Stimulated activated naive B cell treated with anti-CD40 and anti-IgM and Interleukin-4, amounts not matched to agents 10 μg/mL and 1 μg/mL and 100 μg/mL, for 72 hours (primary cell): Measurements from ENCODE around the gene SLC5A5.

ENCODE experiments used
- ATAC-seq, 2 donors: fragments of 150-1000 bp; cut with Tn5 transposase; replicated peaks; 2 replicates each; pipeline ENCODE4 v1.10.0; 2021; ENCODE audit warnings: moderate library complexity in 1 of 2
- DNase-seq: peaks from one replicate; pipeline ENCODE4 v3.0.0; 2021
- H3K27ac Mint-ChIP-seq: one replicate; pipeline ENCODE4 v1.8.0; 2022; ENCODE audit warnings: mild to moderate bottlenecking, mixed read lengths
- H3K27me3 Mint-ChIP-seq, 2 donors: one replicate each; pipeline ENCODE4 v1.8.0; 2022; ENCODE audit warnings: mixed read lengths in 2 of 2
- H3K36me3 Mint-ChIP-seq, 2 donors: one replicate each; pipeline ENCODE4 v1.8.0; 2022; ENCODE audit warnings: mixed read lengths in 2 of 2, mild to moderate bottlenecking in 1 of 2
- H3K4me1 Mint-ChIP-seq, 2 donors: one replicate each; pipeline ENCODE4 v1.8.0; 2022; ENCODE audit warnings: mixed read lengths in 2 of 2, mild to moderate bottlenecking in 1 of 2
- H3K4me3 Mint-ChIP-seq, 2 donors: one replicate each; pipeline ENCODE4 v1.8.0; 2022; ENCODE audit warnings: mild to moderate bottlenecking in 2 of 2, mixed read lengths in 2 of 2, moderate library complexity in 1 of 2
- H3K9me3 Mint-ChIP-seq, 2 donors: one replicate each; pipeline ENCODE4 v1.8.0; 2022; ENCODE audit warnings: mixed read lengths in 2 of 2, mild to moderate bottlenecking in 1 of 2

SLC5A5 gene

DNA sequence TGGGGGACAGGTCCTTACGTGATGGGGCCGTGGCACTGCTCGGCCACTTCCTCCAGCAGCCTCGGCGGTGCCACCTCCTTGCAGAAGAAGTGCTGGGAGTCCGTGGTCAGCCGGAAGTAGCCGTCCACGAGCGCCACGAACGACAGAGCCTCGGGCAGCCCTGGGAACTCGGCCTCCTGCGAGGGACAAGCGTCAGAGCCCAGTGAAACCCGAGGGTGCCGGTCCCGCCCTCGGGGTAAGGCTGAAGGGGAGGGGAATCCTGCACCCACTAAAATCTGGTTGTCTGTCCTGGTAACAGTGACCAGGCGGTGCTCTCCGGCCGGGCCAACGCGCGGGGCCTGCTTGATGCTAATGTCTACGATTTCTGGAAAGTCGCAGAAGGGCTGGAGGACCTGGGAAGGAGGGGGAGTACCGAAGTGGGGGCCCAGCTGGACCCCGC, 30.4 kb upstream of the SLC5A5 start:
- peaks cover 16 to 37% of the 10 kb centered on the region in 2 donors for H3K4me1 Mint-ChIP-seq
- H3K27ac Mint-ChIP-seq, result no peak overlapping the region
- DNase-seq (no peak), ATAC-seq (no peak)
- no peak overlapping the region for H3K4me3 Mint-ChIP-seq
- H3K27me3 Mint-ChIP-seq, result no peaks in the 10 kb centered on the region
- H3K36me3 Mint-ChIP-seq, result peaks cover 52 to 68% of the 10 kb centered on the region in 2 donors
- no peaks in the 10 kb centered on the region for H3K9me3 Mint-ChIP-seq

DNA sequence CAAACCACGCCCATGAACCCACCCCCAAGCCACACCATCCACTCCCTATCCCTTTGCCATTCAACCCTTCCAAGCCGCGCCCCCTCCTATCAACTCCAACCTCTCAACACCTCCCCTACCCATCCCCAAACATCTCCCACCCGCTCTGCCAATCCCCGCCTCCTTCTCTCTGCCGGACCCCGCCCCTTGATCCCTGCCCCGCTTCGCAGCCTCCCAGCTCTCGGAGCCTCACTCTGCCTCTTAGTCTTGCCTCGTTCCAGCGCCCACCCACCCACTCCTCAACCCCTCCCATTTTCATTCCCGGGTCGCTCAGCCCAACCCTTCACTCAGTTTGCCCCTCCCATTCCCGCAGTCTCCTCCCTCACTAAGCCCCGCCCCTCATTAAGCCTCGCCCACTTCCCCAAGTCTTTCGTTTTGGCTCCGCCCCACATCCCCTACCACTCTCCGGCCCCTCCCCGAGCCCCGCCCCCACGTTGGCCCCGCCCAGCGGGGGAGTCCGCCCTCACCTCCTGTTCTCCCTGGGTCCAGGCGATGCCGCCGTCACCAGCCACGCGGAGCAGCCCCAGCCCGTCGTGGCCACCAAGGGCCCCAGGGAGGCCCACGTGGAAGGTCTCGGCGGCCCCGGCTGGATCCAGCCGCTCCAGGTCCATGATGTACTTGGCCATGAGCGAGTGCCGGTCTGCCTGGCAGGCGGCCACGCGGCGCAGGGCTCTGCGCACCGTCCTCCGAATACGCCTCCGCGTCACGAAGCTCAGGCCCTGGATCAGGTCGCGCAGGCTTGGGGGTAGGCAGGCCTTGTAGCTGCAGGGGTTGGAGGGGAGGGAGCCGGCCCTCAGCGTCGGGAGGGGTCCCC, 29.7 kb upstream of the SLC5A5 start:
- DNase-seq (no peak), ATAC-seq (peak; percentile 60 to 68)
- Mint-ChIP-seq H3K4me3 (no peak overlapping the region), H3K4me1 (peaks cover 13 to 35% of the 10 kb centered on the region in 2 donors), H3K27ac (peak overlapping the region; percentile 59), H3K27me3 (no peaks in the 10 kb centered on the region), H3K9me3 (no peaks in the 10 kb centered on the region), H3K36me3 (peaks cover 47 to 64% of the 10 kb centered on the region in 2 donors)

DNA sequence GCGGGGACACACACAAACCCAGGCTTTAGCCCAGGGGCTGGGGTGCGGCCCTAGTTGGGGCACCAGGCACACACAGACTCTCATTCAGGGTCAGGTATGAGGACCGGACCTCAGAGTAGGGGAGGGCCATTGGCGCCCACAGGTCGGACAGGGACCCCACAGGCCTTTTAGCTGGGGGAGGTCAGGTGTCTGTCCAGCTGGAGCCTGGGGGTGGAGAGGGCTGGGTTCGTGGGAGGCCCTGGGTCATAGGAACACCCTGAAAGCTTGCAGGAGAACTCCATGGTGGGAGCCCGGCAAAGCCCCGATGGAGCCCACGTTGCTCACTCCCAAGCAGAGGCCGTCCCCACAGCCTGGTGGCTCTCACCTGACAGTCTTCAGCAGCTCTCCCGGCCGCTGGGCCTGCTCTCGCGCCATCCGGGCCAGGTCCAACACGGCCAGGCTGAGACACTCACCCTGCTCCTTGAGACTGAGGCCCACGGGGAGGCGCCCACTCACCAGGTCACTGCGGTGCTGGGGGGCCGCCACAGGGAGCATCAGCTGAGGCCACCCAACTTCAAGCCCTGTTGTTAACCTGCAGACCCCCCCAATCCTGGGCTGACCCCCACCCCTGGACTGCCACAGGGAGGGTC, 29.0 kb upstream of the SLC5A5 start:
- no peak for ATAC-seq
- H3K36me3 Mint-ChIP-seq, result peaks cover 46 to 64% of the 10 kb centered on the region in 2 donors
- DNase-seq, result no peak
- no peaks in the 10 kb centered on the region for H3K27me3 Mint-ChIP-seq
- no peak overlapping the region for H3K27ac Mint-ChIP-seq
- H3K9me3 Mint-ChIP-seq, result no peaks in the 10 kb centered on the region
- peaks cover 14 to 38% of the 10 kb centered on the region in 2 donors for H3K4me1 Mint-ChIP-seq
- H3K4me3 Mint-ChIP-seq, result no peak overlapping the region

DNA sequence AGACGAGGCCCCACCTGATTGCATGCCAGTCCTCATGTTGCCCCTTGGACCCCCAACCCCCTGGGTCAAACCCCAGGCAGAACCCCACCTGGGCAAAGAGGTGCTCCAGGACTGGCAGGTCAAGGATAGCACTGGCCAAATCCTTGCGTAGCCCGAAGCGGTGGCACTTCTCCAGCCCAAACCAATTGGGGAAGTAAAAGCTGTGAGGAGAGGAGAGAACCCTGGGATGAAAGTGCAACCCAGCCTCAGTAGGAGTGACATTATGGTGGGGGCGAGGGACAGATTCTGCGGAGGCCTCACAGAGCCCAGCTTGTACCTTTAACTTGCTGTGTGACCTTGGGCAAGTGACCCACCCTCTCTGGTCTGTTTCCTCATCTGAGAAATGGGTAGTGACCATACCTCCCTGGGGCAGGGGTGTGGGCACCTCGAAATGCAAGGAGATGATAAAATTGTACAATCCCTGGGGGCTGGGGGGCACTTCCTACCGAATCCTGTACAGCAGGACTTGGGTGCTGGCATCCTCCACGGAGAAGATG, 28.4 kb upstream of the SLC5A5 start:
- Mint-ChIP-seq H3K36me3 (peaks cover 42 to 60% of the 10 kb centered on the region in 2 donors), H3K27me3 (no peaks in the 10 kb centered on the region), H3K4me3 (no peak overlapping the region), H3K4me1 (peaks cover 19 to 43% of the 10 kb centered on the region in 2 donors), H3K9me3 (no peaks in the 10 kb centered on the region), H3K27ac (no peak overlapping the region)
- DNase-seq (no peak), ATAC-seq (no peak)

DNA sequence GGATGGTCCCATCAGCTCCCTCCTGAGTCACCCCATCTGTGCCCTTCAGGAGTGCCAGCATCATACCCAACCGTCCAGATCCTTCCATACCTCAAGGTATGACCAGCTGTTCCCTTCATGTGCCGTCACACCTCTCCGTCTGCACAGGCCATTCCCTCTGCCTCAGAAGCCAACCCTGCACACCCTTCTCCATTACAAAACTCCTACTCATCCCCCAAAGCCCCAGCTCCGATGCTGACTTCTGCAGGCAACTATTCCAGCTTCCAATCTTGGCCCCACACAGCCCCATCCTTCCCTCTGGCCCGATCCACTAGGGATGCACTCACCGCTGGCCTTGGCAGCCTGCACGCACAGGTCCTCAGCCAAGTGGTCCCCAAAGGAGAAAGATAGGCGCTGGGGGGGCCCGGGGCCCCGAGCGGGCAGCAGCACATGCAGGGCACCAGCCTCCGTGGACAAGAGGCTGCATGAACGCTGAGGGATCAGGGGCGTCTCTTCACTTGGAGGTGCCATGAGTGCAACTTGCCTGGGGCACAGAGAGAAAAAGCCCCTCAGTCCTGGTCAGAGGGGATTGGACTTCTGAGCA, 27.7 kb upstream of the SLC5A5 start:
- Mint-ChIP-seq H3K4me3 (no peak overlapping the region), H3K36me3 (peaks cover 39 to 55% of the 10 kb centered on the region in 2 donors), H3K4me1 (peaks cover 25 to 50% of the 10 kb centered on the region in 2 donors), H3K9me3 (no peaks in the 10 kb centered on the region), H3K27me3 (no peaks in the 10 kb centered on the region), H3K27ac (peak overlapping the region; percentile 81)
- DNase-seq (no peak), ATAC-seq (no peak)

DNA sequence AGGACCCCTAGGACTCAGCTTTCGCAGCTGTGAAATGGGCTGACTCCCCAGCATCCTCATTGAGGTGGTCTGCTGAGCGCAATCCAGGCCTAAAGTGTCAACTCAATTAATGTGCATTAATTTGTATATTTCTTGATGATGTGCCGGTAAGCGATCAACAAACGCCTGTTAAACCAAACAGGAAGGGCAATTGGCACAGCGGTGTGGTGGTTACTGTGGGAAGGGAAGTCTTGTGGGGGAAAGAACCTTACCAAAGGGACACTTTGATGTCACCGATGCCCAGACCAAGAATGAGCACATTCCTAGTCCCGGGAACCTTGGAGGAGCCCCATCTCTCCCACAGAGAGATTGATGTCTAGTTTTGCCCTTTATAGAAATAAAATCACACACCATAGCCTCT, 25.6 kb upstream of the SLC5A5 start:
- peak overlapping the region; percentile 69 to 93 for H3K4me3 Mint-ChIP-seq
- H3K36me3 Mint-ChIP-seq, result peaks cover 29 to 45% of the 10 kb centered on the region in 2 donors
- peak overlapping the region; percentile 47 for H3K27ac Mint-ChIP-seq
- H3K9me3 Mint-ChIP-seq, result no peaks in the 10 kb centered on the region
- H3K27me3 Mint-ChIP-seq, result no peaks in the 10 kb centered on the region
- ATAC-seq (no peak), DNase-seq (no peak)
- peaks cover 35 to 70% of the 10 kb centered on the region in 2 donors for H3K4me1 Mint-ChIP-seq

DNA sequence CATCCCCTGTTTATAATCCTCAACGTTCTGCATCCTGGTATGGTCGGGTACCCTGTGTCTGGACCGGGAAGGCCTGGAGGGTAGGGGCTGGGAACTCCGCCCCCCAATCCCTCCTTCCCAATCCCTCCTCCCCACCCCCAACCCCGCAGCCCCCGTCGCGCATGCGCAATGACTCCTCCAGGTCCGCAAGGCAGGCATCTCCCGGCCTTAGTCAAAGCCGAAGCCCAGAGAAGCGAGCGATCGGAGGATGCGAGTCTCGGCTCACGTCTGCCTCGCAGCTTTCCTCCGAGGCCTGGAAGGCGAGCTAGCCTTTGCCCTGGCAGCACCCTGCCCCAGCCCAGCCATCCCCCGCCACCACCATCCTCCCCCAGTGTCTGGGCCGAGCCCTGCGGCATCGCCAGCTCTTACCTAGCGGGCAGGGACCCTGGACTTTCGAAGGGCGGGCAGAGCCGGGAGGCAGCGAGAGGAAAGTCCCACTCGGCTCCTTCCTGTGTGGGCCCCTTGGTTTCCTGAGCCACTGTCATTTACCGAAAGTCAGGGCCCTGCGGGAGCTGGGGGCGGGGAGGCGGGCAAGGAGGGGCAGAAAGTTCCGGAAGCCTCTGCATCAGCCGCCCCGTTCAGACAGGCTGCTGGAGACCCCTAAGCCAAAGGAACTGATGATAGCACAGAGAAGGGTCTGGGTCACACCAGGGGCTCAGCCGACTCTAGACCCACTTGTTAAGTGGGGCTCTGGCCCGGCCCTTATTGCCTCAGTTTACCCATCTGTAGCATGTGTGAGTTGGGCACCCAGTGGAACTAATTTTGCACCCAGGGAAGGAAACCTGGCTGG, 24.0 kb upstream of the SLC5A5 start, which contains the start of gene JAK3:
Gene JAK3, minus strand, starts transcription at position 445 of the 829 bp plus-strand sequence. CDS start 3,565 bp downstream, outside the sequence.
- ATAC-seq, result peak; percentile 88 to 89
- peak within 1 kb of the TSS; percentile 99 for H3K27ac Mint-ChIP-seq
- no peaks in the 10 kb centered on the region for H3K27me3 Mint-ChIP-seq
- peak within 1 kb of the TSS; percentile 93 to 97 for H3K4me3 Mint-ChIP-seq
- H3K4me1 Mint-ChIP-seq, result peaks cover 42 to 81% of the 10 kb centered on the region in 2 donors
- no peaks in the 10 kb centered on the region for H3K9me3 Mint-ChIP-seq
- H3K36me3 Mint-ChIP-seq, result peaks cover 17 to 32% of the 10 kb centered on the region in 2 donors
- DNase-seq, result peak; percentile 87

DNA sequence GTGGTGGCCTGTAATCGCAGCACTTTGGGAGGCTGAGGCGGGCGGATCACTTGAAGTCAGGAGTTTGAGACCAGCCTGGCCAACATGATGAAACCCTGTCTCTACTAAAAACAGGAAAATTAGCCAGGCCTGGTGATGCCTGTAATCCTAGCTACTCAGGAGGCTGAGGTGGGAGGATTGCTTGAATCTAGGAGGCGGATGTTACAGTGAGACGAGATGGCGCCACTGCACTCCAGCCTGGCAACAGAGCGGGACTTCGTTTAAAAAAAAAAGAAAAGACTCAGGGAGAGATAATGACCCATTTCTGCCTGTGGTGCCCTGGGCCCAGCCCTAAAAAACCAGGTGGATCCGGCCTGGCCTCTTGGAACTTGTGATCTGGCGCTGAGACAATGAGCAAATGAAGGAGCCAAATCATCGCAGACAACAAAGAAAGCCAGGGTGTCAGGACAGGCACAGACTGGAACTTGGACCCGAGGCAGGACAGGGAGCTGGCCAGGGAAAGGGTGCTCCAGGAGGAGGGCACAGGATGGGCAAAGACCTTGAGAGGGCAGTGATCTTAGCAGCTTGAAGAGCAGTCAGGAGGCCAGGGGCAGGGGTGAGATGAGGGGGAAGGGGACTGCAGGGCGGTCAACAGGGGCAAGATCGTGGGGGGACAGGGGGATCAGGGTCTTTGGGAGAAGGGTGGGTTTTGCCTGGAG, 23.0 kb upstream of the SLC5A5 start:
- peak overlapping the region; percentile 99 for H3K27ac Mint-ChIP-seq
- peaks cover 10 to 23% of the 10 kb centered on the region in 2 donors for H3K36me3 Mint-ChIP-seq
- DNase-seq (no peak), ATAC-seq (no peak)
- H3K4me3 Mint-ChIP-seq, result peak overlapping the region; percentile 93 to 97
- H3K27me3 Mint-ChIP-seq, result no peaks in the 10 kb centered on the region
- peaks cover 40 to 75% of the 10 kb centered on the region in 2 donors for H3K4me1 Mint-ChIP-seq
- no peaks in the 10 kb centered on the region for H3K9me3 Mint-ChIP-seq

DNA sequence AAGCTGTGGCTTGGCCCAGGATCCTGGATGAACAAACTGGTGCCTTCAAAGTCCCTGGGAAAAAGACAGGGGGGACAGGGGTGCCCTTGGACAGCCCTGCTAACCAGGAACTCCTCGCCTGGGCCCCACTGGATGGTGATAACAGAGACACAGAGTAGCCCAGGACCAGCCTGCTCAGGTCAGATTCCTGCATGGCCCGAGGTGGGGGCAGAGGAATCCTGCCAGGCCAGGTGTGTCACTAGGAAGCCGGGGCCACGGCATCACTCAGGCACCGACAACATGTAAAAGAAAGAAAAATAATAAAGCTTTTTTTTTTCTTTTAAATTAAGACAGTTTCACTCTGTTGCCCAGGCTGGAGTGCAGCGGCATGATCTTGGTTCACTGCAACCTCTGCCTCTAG, 17.7 kb upstream of the SLC5A5 start:
- Mint-ChIP-seq H3K36me3 (peaks cover 0 to 5% of the 10 kb centered on the region in 2 donors), H3K4me3 (no peak overlapping the region), H3K27me3 (no peaks in the 10 kb centered on the region), H3K9me3 (no peaks in the 10 kb centered on the region), H3K4me1 (peaks cover 26 to 41% of the 10 kb centered on the region in 2 donors), H3K27ac (no peak overlapping the region)
- DNase-seq (no peak), ATAC-seq (no peak)

DNA sequence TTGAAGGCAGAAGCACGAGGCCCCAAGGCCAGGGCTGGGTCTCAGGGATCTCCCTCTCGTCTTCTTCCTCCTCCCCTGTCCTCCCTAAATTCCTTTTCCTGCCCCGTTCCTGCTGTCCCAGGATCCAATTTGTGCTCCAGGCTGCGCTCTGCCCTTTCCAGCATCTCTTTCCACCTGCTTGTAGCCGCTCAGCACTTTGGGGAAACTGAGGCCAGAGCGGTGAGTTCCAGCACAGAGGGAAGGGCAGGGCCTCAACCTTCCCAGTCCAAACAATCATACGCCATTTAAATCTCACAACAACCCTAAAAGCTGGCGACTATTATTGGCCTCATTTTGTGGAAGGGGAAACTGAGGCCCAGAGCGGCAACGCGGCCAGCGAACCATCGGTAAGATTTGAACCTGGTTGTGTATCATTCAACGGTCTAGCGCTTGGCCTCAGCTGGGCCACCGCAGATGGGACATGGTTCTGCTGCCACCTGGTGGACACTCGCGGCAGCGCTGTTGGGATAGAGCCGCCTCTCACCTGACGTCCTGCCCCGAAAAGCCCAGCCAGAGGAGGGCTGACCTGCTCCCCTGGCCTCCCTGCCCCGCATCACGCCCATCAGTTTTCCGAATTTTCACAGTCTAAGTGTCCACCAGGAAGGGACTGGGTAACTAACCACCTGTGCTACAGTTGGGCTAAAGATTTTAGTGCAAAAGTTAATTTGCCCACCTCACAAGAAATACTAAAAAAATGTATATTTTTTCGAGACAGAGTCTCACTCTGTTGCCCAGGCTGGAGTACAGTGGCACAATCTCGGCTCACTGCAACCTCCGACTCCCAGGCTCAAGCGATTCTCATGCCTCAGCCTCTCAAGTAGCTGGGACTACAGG, 16.2 kb upstream of the SLC5A5 start:
- peak; percentile 36 to 40 for ATAC-seq
- Mint-ChIP-seq H3K9me3 (no peaks in the 10 kb centered on the region), H3K27me3 (no peaks in the 10 kb centered on the region), H3K4me1 (peaks cover 22 to 32% of the 10 kb centered on the region in 2 donors), H3K27ac (peak overlapping the region; percentile 89), H3K4me3 (no peak overlapping the region), H3K36me3 (peaks cover 9 to 11% of the 10 kb centered on the region in 2 donors)
- DNase-seq, result peak; percentile 80

DNA sequence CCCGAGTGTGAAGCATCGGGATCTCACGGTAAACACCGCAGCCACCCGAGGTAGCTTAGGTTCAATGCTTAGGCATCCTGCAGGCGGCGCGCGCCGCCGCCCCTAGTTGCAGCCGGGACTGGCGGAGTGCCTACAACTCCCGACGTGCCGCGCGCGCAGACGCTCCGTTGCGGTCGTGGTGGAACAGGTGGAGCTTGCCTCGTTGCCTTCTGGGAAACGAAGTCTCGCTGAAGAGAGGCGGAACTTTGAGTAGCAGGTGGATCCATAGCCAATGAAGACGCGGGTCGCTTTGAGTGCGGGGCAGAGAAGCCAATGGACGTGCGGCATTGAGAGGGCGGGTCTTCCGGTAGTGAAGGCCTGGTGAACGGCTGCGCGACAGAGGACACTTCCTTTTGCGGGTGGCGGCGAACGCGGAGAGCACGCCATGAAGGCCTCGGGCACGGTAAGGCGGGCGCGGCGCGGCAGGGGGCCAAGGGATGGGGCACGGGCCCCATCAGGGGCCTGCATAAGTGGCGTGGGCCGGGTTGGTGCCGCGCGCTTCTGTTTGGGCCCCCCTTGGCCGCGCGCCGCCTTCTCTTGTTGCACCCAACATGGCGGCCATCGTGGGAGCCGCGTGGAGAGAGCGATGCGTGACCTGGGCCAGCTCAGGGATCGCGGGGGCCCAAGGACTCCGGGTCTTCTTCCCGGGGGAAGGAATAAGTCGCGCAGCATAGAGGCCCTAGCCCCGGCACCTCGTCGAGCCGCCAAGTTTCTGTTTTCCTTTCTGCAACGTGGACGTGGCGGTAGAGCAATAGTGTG, 12.0 kb upstream of the SLC5A5 start, which contains the start of gene RPL18A:
Gene RPL18A, plus strand, starts transcription at position 378 of the 798 bp plus-strand sequence. Its CDS starts 47 bp downstream, at position 425.
- Mint-ChIP-seq H3K27ac (peak within 1 kb of the TSS; percentile 100), H3K4me3 (peak within 1 kb of the TSS; percentile 96 to 100), H3K36me3 (peaks cover 42 to 51% of the 10 kb centered on the region in 2 donors), H3K27me3 (no peaks in the 10 kb centered on the region), H3K4me1 (peaks cover 32 to 53% of the 10 kb centered on the region in 2 donors), H3K9me3 (no peaks in the 10 kb centered on the region)
- ATAC-seq (peak; percentile 91 to 95), DNase-seq (peak; percentile 99)
